PC-9 (cell line): Measurements from ENCODE around the gene POU4F1. TPM values are rescaled to one million over a fixed set of nuclear protein-coding genes. Genes with fewer than 3 reads are reported as not detected.

Source experiments
- BruUV-seq: library from RNA; stranded (reverse); fragments of 400-500 nt; replicated peaks from 2 replicates; lab custom pipeline; 2021; lab: Mats Ljungman, UMichigan
- CTCF ChIA-PET: fragments of 300-600 bp; sonication (Branson Sonifier 250); formaldehyde crosslinking; loops from one replicate; lab custom pipeline; 2022; ENCODE audit warnings: antibody characterized with exemption; lab: Charles Lee
- POLR2A ChIA-PET: fragments of 300-600 bp; sonication (Branson Sonifier 250); formaldehyde crosslinking; loops from one replicate; lab custom pipeline; 2022; ENCODE audit warnings: antibody characterized with exemption; ENCODE audit not compliant: unreplicated experiment; lab: Charles Lee
- DNase-seq, 2 experiments: peaks; one replicate each; pipeline versions ENCODE4 v3.0.0 to v3.0.0-alpha.2; 2015 to 2022; ENCODE audit warnings: mixed read lengths in 1 of 2
- H2AFZ ChIP-seq: fragments of 200-600 bp; sonication (generic); 2 replicates; pipeline ENCODE4 v1.8.1; 2017; ENCODE audit warnings: antibody characterized with exemption
- H3F3A ChIP-seq: fragments of 200-600 bp; sonication (generic); 2 replicates; pipeline ENCODE4 v1.8.1; 2017; ENCODE audit warnings: antibody characterized with exemption, mild to moderate bottlenecking, low read depth; ENCODE audit not compliant: insufficient read depth
- H3K27ac ChIP-seq: fragments of 200-600 bp; sonication (generic); 2 replicates; pipeline ENCODE4 v1.6.1; 2016; ENCODE audit warnings: mixed run types
- H3K27me3 ChIP-seq: fragments of 200-600 bp; sonication (generic); 2 replicates; pipeline ENCODE4 v1.6.1; 2016; ENCODE audit warnings: low read depth, mixed run types; ENCODE audit not compliant: insufficient read depth
- H3K36me3 ChIP-seq: fragments of 200-600 bp; sonication (generic); 2 replicates; pipeline ENCODE4 v1.6.1; 2016; ENCODE audit warnings: low read depth, mixed run types
- H3K4me1 ChIP-seq: fragments of 200-600 bp; sonication (generic); replicated peaks from 2 replicates; pipeline ENCODE4 v1.6.1; 2016; ENCODE audit warnings: mixed run types; ENCODE audit not compliant: insufficient read depth
- H3K4me2 ChIP-seq: fragments of 200-600 bp; sonication (generic); 2 replicates; pipeline ENCODE4 v1.6.1; 2017; ENCODE audit warnings: mixed run types
- H3K4me3 ChIP-seq: fragments of 200-600 bp; sonication (generic); 2 replicates; pipeline ENCODE4 v1.6.1; 2016; ENCODE audit warnings: mixed run types
- H3K79me2 ChIP-seq: fragments of 200-600 bp; sonication (generic); 2 replicates; pipeline ENCODE4 v1.6.1; 2017; ENCODE audit warnings: low read depth, mixed run types
- H3K9me2 ChIP-seq: fragments of 200-600 bp; sonication (generic); 2 replicates; pipeline ENCODE4 v1.8.1; 2017; ENCODE audit warnings: mild to moderate bottlenecking; ENCODE audit not compliant: insufficient read depth
- H3K9me3 ChIP-seq: fragments of 200-600 bp; sonication (generic); 2 replicates; pipeline ENCODE4 v1.8.1; 2016; ENCODE audit warnings: low read depth; ENCODE audit not compliant: insufficient read depth
- H4K20me1 ChIP-seq: fragments of 200-600 bp; sonication (generic); 2 replicates; pipeline ENCODE4 v1.8.1; 2017; ENCODE audit not compliant: insufficient read depth
- CTCF ChIP-seq: fragments of 200-600 bp; sonication (generic); conservative IDR thresholded peaks from 2 replicates; pipeline ENCODE4 v1.6.1; 2017; ENCODE audit warnings: mixed run types, antibody characterized with exemption, mild to moderate bottlenecking, moderate library complexity
- EZH2 ChIP-seq: fragments of 200-600 bp; sonication (generic); IDR thresholded peaks from 2 replicates; pipeline ENCODE4 v1.8.0; 2017; ENCODE audit warnings: antibody characterized with exemption, low read depth
- intact Hi-C: fragments of 100-400 bp; cut with micrococcal nuclease; formaldehyde crosslinking; loops from one replicate; pipeline ENCODE4 v1.10.0; 2022; ENCODE audit not compliant: unreplicated experiment
- total RNA-seq: library from RNA; stranded (reverse); gene quantifications from 2 replicates; pipeline ENCODE4 v1.2.3, GENCODE V29; 2021

The POU4F1 gene
- total RNA-seq, 1 experiment from 2014 or later = not detected

GRCh38 chr13:78569029-78569428 is 34.3 kb downstream of the POU4F1 start:
- no peak for TF ChIP-seq EZH2
- no peak for TF ChIP-seq CTCF
- H2AFZ ChIP-seq = no peak overlapping the region
- no peaks in the 10 kb centered on the region for H3K27me3 ChIP-seq
- no peak overlapping the region for H3K4me2 ChIP-seq
- H3K9me2 ChIP-seq = no peaks in the 10 kb centered on the region; the same call in 1 of the 2 replicates
- no peak for DNase-seq
- intact Hi-C loops = no loop called here
- H3K36me3 ChIP-seq = no peaks in the 10 kb centered on the region
- no peaks in the 10 kb centered on the region for H3K9me3 ChIP-seq
- no TSS peak for BruUV-seq
- no peaks in the 10 kb centered on the region for H4K20me1 ChIP-seq
- H3K79me2 ChIP-seq = no peaks in the 10 kb centered on the region
- no peak overlapping the region for H3K4me3 ChIP-seq
- no peaks in the 10 kb centered on the region for H3F3A ChIP-seq
- H3K4me1 ChIP-seq = no peaks in the 10 kb centered on the region
- CTCF ChIA-PET = no interaction called here
- no peak overlapping the region for H3K27ac ChIP-seq
- POLR2A ChIA-PET = no interaction called here

GRCh38 chr13:78566631-78567030 is 36.7 kb downstream of the POU4F1 start:
- ChIA-PET CTCF (no interaction called here), POLR2A (no interaction called here)
- DNase-seq = no peak
- Histone ChIP-seq H3F3A (no peaks in the 10 kb centered on the region), H3K79me2 (no peaks in the 10 kb centered on the region), H3K4me3 (no peak overlapping the region), H3K27me3 (no peaks in the 10 kb centered on the region), H3K36me3 (no peaks in the 10 kb centered on the region), H3K27ac (no peak overlapping the region), H4K20me1 (no peaks in the 10 kb centered on the region), H3K9me2 (no peaks in the 10 kb centered on the region; the same call in 1 of the 2 replicates), H2AFZ (no peak overlapping the region), H3K9me3 (no peaks in the 10 kb centered on the region), H3K4me2 (no peak overlapping the region), H3K4me1 (no peaks in the 10 kb centered on the region)
- no peak for TF ChIP-seq EZH2
- TF ChIP-seq CTCF = no peak
- intact Hi-C loops = no loop called here
- no TSS peak for BruUV-seq

GRCh38 chr13:78562237-78562889 is 41.0 kb downstream of the POU4F1 start:
- no peak overlapping the region for H3K4me3 ChIP-seq
- H3K27me3 ChIP-seq = 0 out of 2 replicates have a peak, but pooled peaks cover 6% of the 10 kb centered on the region
- ChIA-PET POLR2A (interaction anchor here (0.6 kb wide), 1 partner anchor 719 kb away, joined by 7 read pairs; no protein-coding TSS in a partner anchor), CTCF (no interaction called here)
- H3K9me2 ChIP-seq = no peaks in the 10 kb centered on the region
- DNase-seq = no peak
- H2AFZ ChIP-seq = no peak overlapping the region
- H4K20me1 ChIP-seq = no peaks in the 10 kb centered on the region
- no peak overlapping the region for H3K27ac ChIP-seq
- H3K4me2 ChIP-seq = no peak overlapping the region
- intact Hi-C loops = no loop called here
- no peaks in the 10 kb centered on the region for H3K36me3 ChIP-seq
- BruUV-seq = no TSS peak
- TF ChIP-seq EZH2 (no peak), CTCF (no peak)
- H3K79me2 ChIP-seq = no peaks in the 10 kb centered on the region
- no peaks in the 10 kb centered on the region for H3F3A ChIP-seq
- H3K9me3 ChIP-seq = no peaks in the 10 kb centered on the region
- H3K4me1 ChIP-seq = no peaks in the 10 kb centered on the region

Other genes with a start within 250 kb of the POU4F1 start
- gene OBI1, start 55.6 kb upstream of the POU4F1 start, total RNA-seq = 9.4 and 11.9 TPM in 2 replicates